Liver (tissue), 9 donors: ENCODE results near the gene YARS2. TPM values are rescaled to one million over a fixed set of nuclear protein-coding genes. Genes with fewer than 3 reads are reported as not detected.

Experiments used
- DNase-seq: peaks from one replicate; pipeline ENCODE4 v3.0.0-alpha.2; 2017; ENCODE audit warnings: low spot score
- H3K27ac ChIP-seq, 2 donors: one replicate each; pipeline ENCODE4 v1.7.0; 2013; ENCODE audit warnings: inconsistent platforms in 2 of 2, low read length in 2 of 2, control low read depth in 1 of 2, low read depth in 1 of 2, mild to moderate bottlenecking in 1 of 2
- H3K27me3 ChIP-seq, 4 donors: one replicate each; pipeline versions ENCODE4 v1.6.1 to v1.7.0; 2013; ENCODE audit warnings: low read length in 3 of 4, inconsistent platforms in 1 of 4, mild to moderate bottlenecking in 1 of 4, moderate library complexity in 1 of 4; ENCODE audit not compliant: control insufficient read depth in 4 of 4, insufficient read depth in 4 of 4
- H3K36me3 ChIP-seq, 4 donors: one replicate each; pipeline versions ENCODE4 v1.6.1 to v1.7.0; 2013; ENCODE audit warnings: low read length in 3 of 4, mild to moderate bottlenecking in 3 of 4, low read depth in 1 of 4, moderate library complexity in 1 of 4; ENCODE audit not compliant: control insufficient read depth in 4 of 4, insufficient read depth in 3 of 4
- H3K4me1 ChIP-seq, 4 donors: one replicate each; pipeline versions ENCODE4 v1.6.1 to v1.7.0; 2013; ENCODE audit warnings: low read length in 3 of 4, mild to moderate bottlenecking in 3 of 4, moderate library complexity in 1 of 4; ENCODE audit not compliant: control insufficient read depth in 4 of 4, insufficient read depth in 4 of 4
- H3K4me3 ChIP-seq, 3 donors: one replicate each; pipeline versions ENCODE4 v1.6.1 to v1.7.0; 2013; ENCODE audit warnings: low read length in 3 of 3, control low read depth in 1 of 3, low read depth in 1 of 3, mild to moderate bottlenecking in 1 of 3
- H3K9ac ChIP-seq, 2 donors: one replicate each; pipeline ENCODE4 v1.7.0; 2013; ENCODE audit warnings: low read length in 2 of 2, mild to moderate bottlenecking in 2 of 2, moderate library complexity in 2 of 2, control low read depth in 1 of 2, low read depth in 1 of 2
- H3K9me3 ChIP-seq, 4 donors: one replicate each; pipeline versions ENCODE4 v1.6.1 to v1.7.0; 2013; ENCODE audit warnings: low read length in 3 of 4; ENCODE audit not compliant: control insufficient read depth in 4 of 4
- FOXA1 ChIP-seq: IDR thresholded peaks from 2 replicates; pipeline ENCODE4 v1.6.1; 2016; ENCODE audit warnings: antibody characterized with exemption
- FOXA2 ChIP-seq: IDR thresholded peaks from 2 replicates; pipeline ENCODE4 v1.6.1; 2016; ENCODE audit warnings: antibody characterized with exemption
- HNF4A ChIP-seq, 2 donors: conservative IDR thresholded peaks; 2 replicates each; pipeline ENCODE4 v1.6.1; 2016; ENCODE audit warnings: antibody characterized with exemption in 2 of 2, mild to moderate bottlenecking in 2 of 2
- HNF4G ChIP-seq: IDR thresholded peaks from 2 replicates; pipeline ENCODE4 v1.6.1; 2016; ENCODE audit warnings: antibody characterized with exemption
- JUND ChIP-seq, 2 donors: IDR thresholded peaks; 2 replicates each; pipeline ENCODE4 v1.6.1; 2016; ENCODE audit warnings: antibody characterized with exemption in 2 of 2
- NR2F2 ChIP-seq: IDR thresholded peaks from 2 replicates; pipeline ENCODE4 v1.6.1; 2016; ENCODE audit warnings: antibody characterized with exemption
- RAD21 ChIP-seq, 2 donors: IDR thresholded peaks; 2 replicates each; pipeline ENCODE4 v1.6.1; 2016; ENCODE audit warnings: antibody characterized with exemption in 2 of 2, mild to moderate bottlenecking in 2 of 2
- RXRA ChIP-seq, 2 donors: IDR thresholded peaks; 2 replicates each; pipeline ENCODE4 v1.6.1; 2017 to 2018; ENCODE audit warnings: antibody characterized with exemption in 2 of 2, mild to moderate bottlenecking in 1 of 2
- TAF1 ChIP-seq: conservative IDR thresholded peaks from 2 replicates; pipeline ENCODE4 v1.6.1; 2016; ENCODE audit warnings: antibody characterized with exemption, mild to moderate bottlenecking
- YY1 ChIP-seq: IDR thresholded peaks from 2 replicates; pipeline ENCODE4 v1.6.1; 2016; ENCODE audit warnings: antibody characterized with exemption, mild to moderate bottlenecking
- WGBS: extraction: QIAGEN DNeasy Blood & Tissue Kit; methylation state at CpG from one replicate; pipeline ENCODE4 v1.1.7; 2013; 5-methylcytosine and 5-hydroxymethylcytosine counted together
- polyA plus RNA-seq, 2 donors: library from polyadenylated mRNA; stranded (reverse) in 1 of 2; unstranded in 1 of 2; fragments of 200-250 nt in 1 of 2; fragments of >200 nt in 1 of 2; fragmentation: Nextera tagmentation in 1 of 2; extraction: Ambion mirVana in 1 of 2; gene quantifications; one replicate each; pipeline versions ENCODE4 v1.2.1 to v1.2.3, GENCODE V29; 2013 to 2015
- total RNA-seq, 2 donors: library from RNA; depleted of rRNA; stranded (reverse); fragments of >200 nt; gene quantifications; one replicate each; pipeline ENCODE4 v1.2.3, GENCODE V29; 2014
- TF ChIP-seq, protein P1 (sequence below): fragments of 150-350 bp; IDR thresholded peaks from 2 replicates; pipeline ENCODE4 v1.5.1; 2017; ENCODE audit warnings: improper control_type of control experiment, low read depth, low read length; ENCODE audit not compliant: missing input control
- TF ChIP-seq, protein P2 (sequence below): IDR thresholded peaks from 2 replicates; pipeline ENCODE4 v1.6.1; 2016; ENCODE audit warnings: antibody characterized with exemption
- TF ChIP-seq, protein P3 (sequence below): IDR thresholded peaks from 2 replicates; pipeline ENCODE4 v1.6.1; 2016; ENCODE audit warnings: antibody characterized with exemption, mild to moderate bottlenecking
- TF ChIP-seq, protein P4 (sequence below): IDR thresholded peaks from 2 replicates; pipeline ENCODE4 v1.6.1; 2016; ENCODE audit warnings: antibody characterized with exemption
- donor health status: healthy.
- donor health status: healthy.
- donor health status: healthy.
- donor health status: healthy.
- donor health status: healthy.

Gene YARS2
- total and polyA plus RNA-seq, 4 donors: 7.4 to 16.4 (median 10.4) TPM

DNA sequence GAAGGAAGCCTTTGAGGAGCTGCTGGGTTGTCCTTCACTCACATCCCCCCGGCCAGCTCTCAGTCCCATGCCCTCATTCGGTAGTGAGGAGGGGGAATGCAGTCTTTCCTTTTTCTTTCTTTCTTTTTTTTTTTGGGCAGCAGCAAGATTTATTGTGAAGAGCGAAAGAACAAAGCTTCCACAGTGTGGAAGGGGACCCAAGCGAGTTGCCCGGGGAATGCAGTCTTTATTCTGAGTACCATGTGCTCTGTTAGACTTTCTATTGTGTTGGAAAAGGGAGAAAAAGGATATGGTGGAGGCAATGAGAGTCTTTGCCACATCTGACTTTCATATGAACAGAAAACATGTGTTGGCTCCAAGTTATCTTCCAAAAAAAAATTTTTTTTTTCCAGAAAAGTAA, 29.9 kb upstream of the YARS2 start:
- H3K27me3 ChIP-seq: no peaks in the 10 kb centered on the region
- H3K9me3 ChIP-seq: no peaks in the 10 kb centered on the region
- no peak overlapping the region for H3K9ac ChIP-seq
- no peak overlapping the region for H3K27ac ChIP-seq
- H3K4me3 ChIP-seq: no peak overlapping the region
- WGBS: 95% methylated on average over 5 of the region's 5 CpGs
- no peak for DNase-seq
- TF ChIP-seq YY1 (no peak), NR2F2 (no peak), JUND (IDR thresholded peaks at IDR 0.05) (no peak), RAD21 (IDR thresholded peaks at IDR 0.05) (no peak), TAF1 (no peak), HNF4G (no peak), HNF4A (conservative IDR thresholded peaks at IDR 0.05) (no peak), FOXA1 (no peak), RXRA (IDR thresholded peaks at IDR 0.05) (no peak)
- TF ChIP-seq, protein P1, sequence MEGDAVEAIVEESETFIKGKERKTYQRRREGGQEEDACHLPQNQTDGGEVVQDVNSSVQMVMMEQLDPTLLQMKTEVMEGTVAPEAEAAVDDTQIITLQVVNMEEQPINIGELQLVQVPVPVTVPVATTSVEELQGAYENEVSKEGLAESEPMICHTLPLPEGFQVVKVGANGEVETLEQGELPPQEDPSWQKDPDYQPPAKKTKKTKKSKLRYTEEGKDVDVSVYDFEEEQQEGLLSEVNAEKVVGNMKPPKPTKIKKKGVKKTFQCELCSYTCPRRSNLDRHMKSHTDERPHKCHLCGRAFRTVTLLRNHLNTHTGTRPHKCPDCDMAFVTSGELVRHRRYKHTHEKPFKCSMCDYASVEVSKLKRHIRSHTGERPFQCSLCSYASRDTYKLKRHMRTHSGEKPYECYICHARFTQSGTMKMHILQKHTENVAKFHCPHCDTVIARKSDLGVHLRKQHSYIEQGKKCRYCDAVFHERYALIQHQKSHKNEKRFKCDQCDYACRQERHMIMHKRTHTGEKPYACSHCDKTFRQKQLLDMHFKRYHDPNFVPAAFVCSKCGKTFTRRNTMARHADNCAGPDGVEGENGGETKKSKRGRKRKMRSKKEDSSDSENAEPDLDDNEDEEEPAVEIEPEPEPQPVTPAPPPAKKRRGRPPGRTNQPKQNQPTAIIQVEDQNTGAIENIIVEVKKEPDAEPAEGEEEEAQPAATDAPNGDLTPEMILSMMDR: no peak
- TF ChIP-seq, protein P2, sequence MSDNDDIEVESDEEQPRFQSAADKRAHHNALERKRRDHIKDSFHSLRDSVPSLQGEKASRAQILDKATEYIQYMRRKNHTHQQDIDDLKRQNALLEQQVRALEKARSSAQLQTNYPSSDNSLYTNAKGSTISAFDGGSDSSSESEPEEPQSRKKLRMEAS: no peak
- peaks cover 0 to 8% (median 2%) of the 10 kb centered on the region in 4 donors for H3K36me3 ChIP-seq
- no peaks in the 10 kb centered on the region for H3K4me1 ChIP-seq

DNA sequence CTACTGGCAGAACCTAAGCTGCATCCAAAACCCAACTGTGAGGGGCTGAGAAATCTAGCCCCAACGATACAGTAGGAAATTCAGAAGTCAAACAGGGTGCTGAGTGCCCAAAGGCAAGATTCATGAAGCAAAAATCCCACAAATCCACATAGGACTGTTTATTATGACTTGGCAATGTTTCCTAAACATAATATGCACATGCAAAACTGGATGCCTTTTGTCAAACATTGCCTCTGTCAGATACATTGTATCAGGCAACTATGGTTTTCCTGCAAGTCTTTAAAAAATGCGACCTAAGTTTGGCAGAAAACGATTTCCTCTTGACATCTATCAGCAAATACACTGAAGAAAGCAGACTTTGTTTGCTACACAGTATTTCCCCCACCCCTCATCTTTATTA, 27.3 kb upstream of the YARS2 start:
- TF ChIP-seq HNF4G (no peak), FOXA2 (no peak), RAD21 (IDR thresholded peaks at IDR 0.05) (no peak), TAF1 (no peak)
- TF ChIP-seq, protein P3, sequence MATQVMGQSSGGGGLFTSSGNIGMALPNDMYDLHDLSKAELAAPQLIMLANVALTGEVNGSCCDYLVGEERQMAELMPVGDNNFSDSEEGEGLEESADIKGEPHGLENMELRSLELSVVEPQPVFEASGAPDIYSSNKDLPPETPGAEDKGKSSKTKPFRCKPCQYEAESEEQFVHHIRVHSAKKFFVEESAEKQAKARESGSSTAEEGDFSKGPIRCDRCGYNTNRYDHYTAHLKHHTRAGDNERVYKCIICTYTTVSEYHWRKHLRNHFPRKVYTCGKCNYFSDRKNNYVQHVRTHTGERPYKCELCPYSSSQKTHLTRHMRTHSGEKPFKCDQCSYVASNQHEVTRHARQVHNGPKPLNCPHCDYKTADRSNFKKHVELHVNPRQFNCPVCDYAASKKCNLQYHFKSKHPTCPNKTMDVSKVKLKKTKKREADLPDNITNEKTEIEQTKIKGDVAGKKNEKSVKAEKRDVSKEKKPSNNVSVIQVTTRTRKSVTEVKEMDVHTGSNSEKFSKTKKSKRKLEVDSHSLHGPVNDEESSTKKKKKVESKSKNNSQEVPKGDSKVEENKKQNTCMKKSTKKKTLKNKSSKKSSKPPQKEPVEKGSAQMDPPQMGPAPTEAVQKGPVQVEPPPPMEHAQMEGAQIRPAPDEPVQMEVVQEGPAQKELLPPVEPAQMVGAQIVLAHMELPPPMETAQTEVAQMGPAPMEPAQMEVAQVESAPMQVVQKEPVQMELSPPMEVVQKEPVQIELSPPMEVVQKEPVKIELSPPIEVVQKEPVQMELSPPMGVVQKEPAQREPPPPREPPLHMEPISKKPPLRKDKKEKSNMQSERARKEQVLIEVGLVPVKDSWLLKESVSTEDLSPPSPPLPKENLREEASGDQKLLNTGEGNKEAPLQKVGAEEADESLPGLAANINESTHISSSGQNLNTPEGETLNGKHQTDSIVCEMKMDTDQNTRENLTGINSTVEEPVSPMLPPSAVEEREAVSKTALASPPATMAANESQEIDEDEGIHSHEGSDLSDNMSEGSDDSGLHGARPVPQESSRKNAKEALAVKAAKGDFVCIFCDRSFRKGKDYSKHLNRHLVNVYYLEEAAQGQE: no peak
- TF ChIP-seq, protein P4, sequence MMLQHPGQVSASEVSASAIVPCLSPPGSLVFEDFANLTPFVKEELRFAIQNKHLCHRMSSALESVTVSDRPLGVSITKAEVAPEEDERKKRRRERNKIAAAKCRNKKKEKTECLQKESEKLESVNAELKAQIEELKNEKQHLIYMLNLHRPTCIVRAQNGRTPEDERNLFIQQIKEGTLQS: no peak
- Histone ChIP-seq H3K9ac (no peak overlapping the region), H3K4me1 (no peaks in the 10 kb centered on the region), H3K9me3 (no peaks in the 10 kb centered on the region), H3K36me3 (no peaks in the 10 kb centered on the region), H3K27ac (no peak overlapping the region), H3K4me3 (no peak overlapping the region), H3K27me3 (no peaks in the 10 kb centered on the region)
- WGBS: 75% methylated on average over 3 of the region's 3 CpGs
- DNase-seq: no peak

DNA sequence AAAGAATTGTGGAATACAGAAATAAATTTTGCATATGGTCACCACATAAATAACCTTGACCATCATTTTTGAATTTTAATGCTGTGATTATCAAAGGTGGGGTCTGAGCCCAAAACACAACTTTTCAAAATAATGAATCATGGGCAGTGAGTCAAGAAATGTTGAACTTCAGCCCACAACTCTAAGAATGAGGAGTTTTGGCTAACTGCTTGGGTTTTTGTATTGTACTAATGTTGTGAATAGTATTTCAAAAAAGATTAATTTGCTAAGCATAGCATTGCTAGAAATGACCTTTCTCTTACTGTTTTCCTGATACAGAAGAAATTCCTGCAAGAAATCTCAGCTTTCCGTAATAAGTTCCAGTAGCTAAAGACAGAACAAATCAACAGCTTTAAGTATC, 24.4 kb upstream of the YARS2 start:
- DNase-seq: no peak
- Histone ChIP-seq H3K36me3 (no peaks in the 10 kb centered on the region), H3K27me3 (no peaks in the 10 kb centered on the region), H3K9ac (no peak overlapping the region), H3K4me3 (no peak overlapping the region), H3K27ac (no peak overlapping the region), H3K9me3 (no peaks in the 10 kb centered on the region), H3K4me1 (no peaks in the 10 kb centered on the region)
- 83% methylated on average over 1 of the region's 1 CpG for WGBS
- TF ChIP-seq, protein P2: no peak
